ENCODE results near the gene GPS1.

GRCh38 chr17:82007495-82008257 is 44.0 kb upstream of the GPS1 start:
- TF ChIP-seq POLR2AphosphoS5 (IDR thresholded peaks at IDR 0.05; ENCODE audit: low read depth, low read length) (no peak), TAF1 (IDR thresholded peaks at IDR 0.05; ENCODE audit: borderline replicate concordance, insufficient read depth, low read length) (no peak), REST (IDR thresholded peaks at IDR 0.05; ENCODE audit: insufficient read depth in 1 of 2, low read depth in 2 of 2, low read length in 2 of 2) (no peak), SIN3A (IDR thresholded peaks at IDR 0.05; ENCODE audit: borderline replicate concordance, insufficient read depth, low read length) (no peak)
